EH (cell line): ENCODE results near the gene PLA1A.
"Not testable (repeated sequence)": the region's sequence is repeated elsewhere in the genome, so short reads cannot be mapped to it uniquely, and the experiment has no call there.

Source experiments
- DNase-seq: peaks from one replicate; pipeline ENCODE4 v3.0.0-alpha.2; 2015; ENCODE audit warnings: low read depth

PLA1A gene

GRCh38 chr3:119597548-119598288 lies at the start of gene PLA1A:
TSS of gene PLA1A (plus strand) at chr3:119597885. CDS start at chr3:119597914, 29 bp downstream.
- DNase-seq: no peak

DNA sequence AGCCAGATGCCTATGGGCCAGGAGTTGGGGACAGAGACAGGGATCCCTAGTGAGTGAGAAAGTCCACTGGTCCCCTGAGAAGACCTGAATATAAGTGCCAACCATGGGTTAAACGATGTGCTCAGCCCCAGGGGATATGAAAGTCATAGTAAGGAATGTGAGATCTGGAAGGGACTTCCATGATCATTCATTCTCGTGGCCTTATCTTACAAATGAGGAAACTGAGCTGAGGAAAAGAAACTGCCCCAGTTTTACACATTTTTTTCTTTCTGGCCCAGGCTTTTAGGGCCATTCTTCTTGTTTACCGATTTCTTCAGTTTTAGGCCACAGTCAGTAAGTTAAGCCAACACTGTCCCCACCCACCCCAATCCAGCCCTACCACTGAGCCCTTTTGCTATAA lies 49.3 kb upstream of the PLA1A start:
- DNase-seq: no peak

DNA sequence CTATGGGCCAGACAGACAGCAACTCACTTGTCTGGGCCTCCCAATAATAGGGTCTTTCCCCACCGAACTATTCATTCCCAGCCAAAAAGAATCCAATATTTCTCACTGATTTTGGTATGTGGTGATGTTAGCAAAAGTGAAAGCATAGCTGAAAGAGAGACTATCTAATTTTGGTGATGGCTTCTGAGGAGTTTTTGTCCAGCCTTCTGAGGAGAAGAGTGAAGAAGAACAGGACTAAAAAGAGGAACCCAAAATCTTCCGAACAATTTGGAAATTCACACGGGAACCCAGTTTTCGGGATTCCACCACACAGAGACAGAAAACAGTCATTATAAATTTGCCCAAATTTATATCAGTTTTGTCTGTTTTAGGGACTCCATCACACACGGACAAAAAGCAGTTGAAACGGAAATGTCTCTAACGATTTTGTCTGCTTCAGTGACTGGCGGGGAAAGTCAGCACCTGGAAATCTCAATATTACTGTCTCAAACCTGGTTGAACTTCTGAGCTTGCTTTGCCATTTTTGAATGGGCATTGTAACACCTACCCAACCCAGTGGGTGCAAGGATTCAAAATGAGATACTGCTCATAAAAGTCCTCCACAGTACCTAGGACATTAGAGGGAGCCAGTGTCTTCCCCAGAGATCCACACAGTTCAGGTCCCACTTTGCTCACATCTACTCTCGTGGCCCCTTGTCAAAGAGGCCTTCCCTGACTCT lies 47.3 kb upstream of the PLA1A start:
- no peak for DNase-seq

DNA sequence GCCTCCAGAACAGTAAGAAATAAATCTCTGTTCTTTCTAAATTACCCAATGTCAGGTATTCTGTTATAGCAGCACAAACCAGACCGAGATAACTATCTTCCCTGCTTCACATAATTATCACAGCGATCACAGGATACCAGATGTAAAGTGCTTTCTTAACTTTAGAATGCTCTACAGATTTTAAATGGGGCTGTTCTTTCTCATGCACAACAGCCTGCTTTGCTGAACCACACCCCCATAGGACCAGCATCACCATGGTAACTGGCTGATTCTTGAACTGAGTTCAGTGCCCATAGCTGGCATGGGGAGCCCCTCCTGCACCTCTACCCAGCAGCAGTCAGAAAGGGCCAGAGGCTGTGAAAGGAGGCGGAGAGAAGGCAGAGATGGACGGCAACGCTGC lies 46.1 kb upstream of the PLA1A start:
- DNase-seq: no peak

DNA sequence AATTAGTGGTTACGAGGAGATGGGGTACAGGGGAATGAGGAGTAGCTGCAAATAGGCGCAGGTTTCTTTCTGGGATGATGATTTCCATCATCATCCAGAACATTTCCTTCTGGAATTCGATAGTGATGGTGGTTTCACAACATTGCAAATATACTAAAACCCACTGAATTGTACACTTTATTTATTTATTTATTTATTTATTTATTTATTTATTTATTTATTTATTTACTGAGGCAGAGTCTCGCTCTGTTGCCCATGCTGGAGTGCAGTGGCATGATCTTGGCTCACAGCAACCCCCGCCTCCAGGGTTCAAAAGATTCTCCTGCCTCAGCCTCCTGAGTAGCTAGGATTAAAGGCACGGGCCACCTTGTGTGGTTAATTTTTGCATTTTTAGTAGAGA lies 44.8 kb upstream of the PLA1A start:
- DNase-seq: not testable (repeated sequence)

DNA sequence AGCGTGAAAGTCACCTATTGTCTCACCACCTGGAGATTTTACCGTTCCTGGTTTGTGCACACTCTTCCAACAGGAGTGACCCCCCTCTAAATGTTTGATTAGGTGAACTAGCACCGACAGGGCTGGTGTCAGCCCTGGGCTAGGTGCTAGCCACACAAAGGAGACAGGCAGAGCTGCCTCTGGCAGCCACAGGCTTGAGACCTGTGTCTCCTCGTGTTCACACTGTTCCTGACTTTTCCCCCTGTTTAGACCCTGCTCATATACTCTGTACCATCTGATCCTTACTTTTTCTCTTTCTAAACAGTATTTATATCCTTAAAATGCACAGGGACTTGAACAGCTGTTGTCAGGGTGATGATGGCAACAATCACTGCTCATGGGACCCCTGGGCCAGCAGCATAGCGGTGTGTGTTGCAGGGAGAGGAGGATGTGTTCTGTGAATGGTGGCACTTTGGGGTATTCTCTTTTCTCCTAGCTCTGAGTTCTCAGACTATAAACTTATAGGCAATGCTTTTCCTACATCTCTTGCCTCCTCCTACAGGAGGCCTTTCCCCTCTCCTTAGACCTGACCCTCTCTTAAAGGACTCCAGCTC lies 43.8 kb upstream of the PLA1A start:
- no peak for DNase-seq

DNA sequence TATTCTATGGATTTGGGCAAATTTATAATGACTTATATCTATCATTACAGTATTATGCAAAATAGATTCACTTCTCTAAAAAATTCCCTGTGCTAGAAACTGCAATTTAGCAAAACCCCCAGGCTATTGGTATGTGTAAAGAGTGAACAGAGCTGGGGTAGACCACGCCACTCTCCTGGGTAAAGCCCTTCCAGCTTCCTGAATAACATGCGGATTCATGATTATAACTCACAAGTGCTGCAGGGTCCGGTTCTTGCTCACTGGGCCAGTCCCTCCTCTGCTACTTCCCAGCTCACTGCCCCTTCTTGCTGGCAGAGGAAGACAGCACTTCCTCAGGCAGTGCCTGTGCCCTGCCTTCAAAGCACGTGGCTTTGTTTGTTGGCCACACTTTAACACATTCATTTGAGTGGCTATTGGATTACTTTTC lies 42.4 kb upstream of the PLA1A start:
- no peak for DNase-seq

- DNase-seq: no peak
Measured at GRCh38 chr3:119555929-119556328, 41.8 kb upstream of the PLA1A start.

DNA sequence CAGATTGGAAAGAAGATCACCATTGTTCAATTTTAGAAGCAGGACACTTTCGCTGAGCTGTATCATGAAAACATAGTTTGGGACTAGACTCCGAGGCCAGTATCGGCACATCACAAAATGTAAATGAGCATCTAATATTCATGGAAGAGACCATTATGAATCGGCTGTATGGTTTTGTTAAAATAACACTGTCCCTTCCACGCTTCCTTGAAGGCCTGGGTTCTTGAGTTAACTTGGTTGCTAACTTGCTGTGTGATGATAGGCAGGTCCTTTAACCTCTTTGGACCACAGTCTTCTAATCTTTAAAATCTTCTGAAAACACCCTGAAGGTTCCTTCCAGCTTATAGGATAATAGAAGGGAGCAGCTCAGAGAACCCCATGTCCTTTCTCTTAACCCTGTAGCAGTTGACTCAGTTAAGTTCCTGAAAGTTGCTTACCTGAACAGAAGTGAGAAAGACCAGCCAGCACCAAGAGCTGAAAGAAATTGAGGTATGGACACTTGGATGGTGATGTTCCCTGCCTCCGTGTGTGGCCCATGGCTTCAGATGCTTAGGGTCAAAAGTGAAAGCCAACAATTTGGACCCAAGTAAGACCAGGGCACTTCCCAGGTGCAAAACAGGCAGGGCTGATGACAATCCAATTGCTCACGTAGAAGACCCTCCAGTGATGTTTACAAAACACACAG lies 40.4 kb upstream of the PLA1A start:
- DNase-seq: no peak

GRCh38 chr3:119557877-119558269 lies 39.8 kb upstream of the PLA1A start:
- no peak for DNase-seq

DNA sequence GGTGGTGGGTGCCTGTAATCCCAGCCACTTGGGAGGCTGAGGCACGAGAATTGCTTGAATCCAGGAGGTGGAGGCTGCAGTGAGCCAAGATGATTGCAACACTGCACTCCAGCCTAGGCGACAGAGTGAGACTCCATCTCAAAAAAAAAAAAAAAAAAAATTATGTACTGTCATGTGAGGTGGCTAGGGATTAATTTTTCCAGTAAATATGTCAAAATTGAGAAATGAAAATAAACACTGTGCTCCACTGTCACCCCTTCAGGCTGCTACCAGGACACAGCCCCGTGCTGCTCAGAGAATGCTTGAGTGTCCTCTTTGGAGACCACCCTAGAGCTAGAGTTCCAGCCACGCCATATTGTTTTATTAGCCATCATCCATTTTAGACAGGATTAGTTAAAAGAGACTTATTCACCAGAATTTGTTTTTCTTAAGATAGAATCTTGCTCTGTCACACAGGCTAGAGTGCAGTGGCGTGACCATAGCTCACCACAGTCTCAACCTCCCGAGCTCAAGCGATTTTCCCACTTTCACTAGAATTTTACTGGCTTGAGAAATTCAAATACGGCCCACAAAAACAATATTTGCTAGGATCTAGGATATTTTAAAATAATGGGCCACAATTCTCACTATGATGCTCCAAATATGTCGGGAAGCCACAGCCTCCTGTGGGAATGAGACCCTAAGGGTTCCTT lies 38.9 kb upstream of the PLA1A start:
- DNase-seq: no peak

DNA sequence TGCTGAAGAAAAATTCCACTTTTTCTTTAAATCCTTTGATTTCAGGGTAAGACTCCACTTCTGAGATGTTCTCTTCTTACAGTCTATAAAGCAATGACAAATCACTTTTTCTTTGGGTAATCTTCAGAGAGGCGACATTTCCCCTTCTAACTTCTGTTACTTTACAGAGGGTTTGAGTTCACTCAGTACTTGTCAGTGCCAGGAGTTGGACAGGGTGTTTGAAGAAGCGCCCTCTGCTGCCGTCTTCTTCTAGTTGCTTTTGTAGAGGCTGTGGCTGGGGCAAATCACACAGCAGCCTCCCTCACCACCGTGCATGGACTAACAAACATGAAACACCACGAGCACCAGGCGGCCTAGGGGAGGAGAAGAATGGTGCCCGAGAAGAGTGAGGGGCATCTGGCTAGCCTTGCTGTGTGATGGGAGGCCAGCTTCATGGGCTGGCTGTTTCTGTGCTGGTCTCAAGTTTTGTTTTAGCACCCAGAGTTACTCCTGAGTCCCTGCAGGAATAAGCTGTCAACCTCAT lies 38.2 kb upstream of the PLA1A start, which contains the start of gene CD80:
Gene CD80, minus strand, starts transcription at position 174 of the 523 bp plus-strand sequence. CDS start 1,886 bp downstream, outside the sequence.
- peak; percentile 60 for DNase-seq

- DNase-seq: no peak
Measured at GRCh38 chr3:119560160-119560559, 37.5 kb upstream of the PLA1A start.

DNA sequence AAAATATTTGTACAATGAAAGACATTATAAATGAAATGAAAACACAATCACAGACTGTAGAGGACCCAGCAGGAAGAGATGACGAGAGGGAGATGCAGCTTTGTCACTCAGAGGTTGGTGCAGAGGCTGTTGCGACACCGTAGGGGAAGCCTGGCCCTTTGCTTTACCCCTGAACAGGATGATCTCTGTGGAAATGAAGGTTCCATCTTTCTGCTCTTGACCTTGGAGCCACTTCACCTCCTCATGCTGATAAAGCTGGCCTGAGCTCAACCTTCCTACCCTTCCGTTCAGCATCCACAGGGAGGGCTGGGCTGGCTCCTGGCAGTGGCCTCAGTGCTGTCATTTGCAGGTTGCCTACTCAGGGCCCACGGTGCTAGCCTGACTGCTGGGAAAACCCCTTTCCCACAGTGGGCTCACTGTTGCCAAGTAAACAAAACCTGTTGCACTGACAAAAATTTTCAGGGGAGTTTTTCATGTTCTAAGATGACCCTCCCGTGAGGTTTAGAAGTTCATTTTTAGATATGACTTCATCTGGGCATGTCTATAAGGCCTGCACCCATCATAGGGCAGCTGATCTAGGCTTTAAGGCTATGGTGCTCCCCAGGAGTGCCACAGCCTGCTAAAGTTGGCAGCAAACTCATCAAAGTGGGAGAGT lies 35.3 kb upstream of the PLA1A start:
- no peak for DNase-seq

GRCh38 chr3:119563334-119563733 lies 34.4 kb upstream of the PLA1A start:
- not testable (repeated sequence) for DNase-seq

- DNase-seq: no peak
Measured at GRCh38 chr3:119569156-119569555, 28.5 kb upstream of the PLA1A start.

GRCh38 chr3:119570229-119570628 lies 27.5 kb upstream of the PLA1A start:
- no peak for DNase-seq

DNA sequence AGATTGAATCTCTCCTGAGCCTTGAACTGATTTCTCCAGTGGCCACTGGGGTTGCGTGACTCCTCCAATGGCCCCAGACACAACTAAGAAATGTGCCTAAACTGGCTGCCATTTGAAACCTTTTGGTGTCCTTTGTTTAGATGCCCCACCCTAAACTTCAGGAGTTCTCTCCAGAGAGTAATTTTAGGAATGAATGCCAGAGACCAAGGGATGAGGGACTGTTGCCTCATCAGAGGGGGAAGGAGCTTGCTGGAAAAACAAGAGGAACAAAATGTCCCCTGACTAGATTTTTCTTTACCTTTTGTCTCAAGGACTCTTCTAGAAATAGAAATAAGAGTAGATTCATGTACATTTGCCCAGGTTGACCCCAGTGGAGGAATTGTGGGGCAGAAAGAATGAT lies 26.5 kb upstream of the PLA1A start:
- no peak for DNase-seq

DNA sequence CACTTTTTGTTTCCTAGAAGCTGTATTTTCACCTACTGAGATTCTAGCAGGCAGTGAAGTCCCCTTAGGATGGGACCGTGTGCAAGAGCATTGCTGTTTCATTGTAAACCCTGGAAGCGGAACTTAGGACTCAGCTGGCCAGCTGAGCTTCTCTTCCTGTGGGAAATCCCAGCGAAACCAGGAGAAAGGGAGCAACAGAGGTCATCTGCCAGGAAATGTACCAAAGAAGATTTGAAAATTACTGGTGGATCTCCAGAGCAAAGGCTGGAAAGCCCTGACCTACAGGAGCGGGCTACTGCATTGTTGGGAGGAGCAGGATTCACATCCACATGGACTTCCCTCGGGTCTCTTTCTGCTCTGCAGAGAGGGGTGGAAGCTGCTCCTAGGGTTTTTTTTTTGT lies 26.0 kb upstream of the PLA1A start:
- no peak for DNase-seq

DNA sequence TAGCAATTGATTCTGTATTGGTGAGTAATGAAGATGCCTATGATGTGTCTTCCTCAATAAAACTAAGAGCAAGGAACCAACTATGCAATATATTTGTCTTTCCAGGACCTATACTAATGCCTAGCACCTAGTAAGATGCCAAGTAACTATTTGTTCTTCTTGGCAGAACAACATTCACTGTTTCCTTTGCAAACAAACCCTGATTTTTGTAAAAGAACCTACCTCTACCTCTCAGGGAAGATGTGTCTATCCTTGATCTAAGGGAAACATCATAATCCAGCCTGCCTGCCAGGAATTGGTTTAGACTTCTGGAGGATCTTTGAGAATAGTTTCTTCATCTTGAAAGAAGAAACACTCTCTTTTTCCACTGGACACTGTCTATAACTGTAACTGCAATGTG lies 22.2 kb upstream of the PLA1A start:
- DNase-seq: no peak
